Fibroblast of mammary gland (primary cell): Measurements from ENCODE around the gene NKIRAS1.

Source experiments
- DNase-seq: peaks from one replicate; pipeline ENCODE4 v3.0.0-alpha.2; 2010; ENCODE audit warnings: low read depth
- H3K4me3 ChIP-seq: 2 replicates; pipeline ENCODE4 v1.5.1; 2011; ENCODE audit warnings: low read depth, mild to moderate bottlenecking, low read length, moderate library complexity; ENCODE audit not compliant: control insufficient read depth
- TF ChIP-seq, protein P1 (sequence below): conservative IDR thresholded peaks from 2 replicates; pipeline ENCODE4 v1.5.1; 2011; ENCODE audit warnings: low read depth, low read length, inconsistent platforms; ENCODE audit not compliant: control insufficient read depth, insufficient read depth

Gene NKIRAS1

GRCh38 chr3:23916886-23917678 is at the start of gene NKIRAS1, which contains the start of gene RPL15:
Gene NKIRAS1 (minus strand): TSS chr3:23916990. CDS start chr3:23910904, 6,086 bp downstream.
Gene RPL15 (plus strand): TSS chr3:23917132. CDS start chr3:23917860, 728 bp downstream.
- TF ChIP-seq, protein P1, sequence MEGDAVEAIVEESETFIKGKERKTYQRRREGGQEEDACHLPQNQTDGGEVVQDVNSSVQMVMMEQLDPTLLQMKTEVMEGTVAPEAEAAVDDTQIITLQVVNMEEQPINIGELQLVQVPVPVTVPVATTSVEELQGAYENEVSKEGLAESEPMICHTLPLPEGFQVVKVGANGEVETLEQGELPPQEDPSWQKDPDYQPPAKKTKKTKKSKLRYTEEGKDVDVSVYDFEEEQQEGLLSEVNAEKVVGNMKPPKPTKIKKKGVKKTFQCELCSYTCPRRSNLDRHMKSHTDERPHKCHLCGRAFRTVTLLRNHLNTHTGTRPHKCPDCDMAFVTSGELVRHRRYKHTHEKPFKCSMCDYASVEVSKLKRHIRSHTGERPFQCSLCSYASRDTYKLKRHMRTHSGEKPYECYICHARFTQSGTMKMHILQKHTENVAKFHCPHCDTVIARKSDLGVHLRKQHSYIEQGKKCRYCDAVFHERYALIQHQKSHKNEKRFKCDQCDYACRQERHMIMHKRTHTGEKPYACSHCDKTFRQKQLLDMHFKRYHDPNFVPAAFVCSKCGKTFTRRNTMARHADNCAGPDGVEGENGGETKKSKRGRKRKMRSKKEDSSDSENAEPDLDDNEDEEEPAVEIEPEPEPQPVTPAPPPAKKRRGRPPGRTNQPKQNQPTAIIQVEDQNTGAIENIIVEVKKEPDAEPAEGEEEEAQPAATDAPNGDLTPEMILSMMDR: peak; percentile 19
- peak; percentile 96 for DNase-seq
- H3K4me3 ChIP-seq: peak within 1 kb of the TSS; percentile 83

DNA sequence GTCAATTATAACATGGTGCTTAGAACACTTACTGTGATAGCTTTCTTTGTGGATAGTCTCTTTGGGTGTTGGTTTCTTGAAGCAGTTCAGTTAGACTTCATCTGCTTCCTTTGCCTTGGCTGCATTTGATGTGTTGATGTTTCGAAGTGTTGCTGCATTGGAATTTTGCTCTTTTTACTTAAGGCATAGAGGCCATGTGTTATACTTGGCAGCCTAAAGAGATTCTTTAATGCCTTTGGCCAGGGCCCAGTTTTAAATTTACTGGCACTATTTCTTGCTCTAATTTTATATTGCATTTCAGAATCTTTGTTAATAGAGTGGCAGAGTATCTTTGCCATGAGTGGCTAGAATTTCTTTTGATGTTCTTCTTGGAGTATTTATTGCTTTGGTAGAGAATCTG is 49.5 kb upstream of the NKIRAS1 start:
- TF ChIP-seq, protein P1: no peak
- DNase-seq: peak; percentile 31

DNA sequence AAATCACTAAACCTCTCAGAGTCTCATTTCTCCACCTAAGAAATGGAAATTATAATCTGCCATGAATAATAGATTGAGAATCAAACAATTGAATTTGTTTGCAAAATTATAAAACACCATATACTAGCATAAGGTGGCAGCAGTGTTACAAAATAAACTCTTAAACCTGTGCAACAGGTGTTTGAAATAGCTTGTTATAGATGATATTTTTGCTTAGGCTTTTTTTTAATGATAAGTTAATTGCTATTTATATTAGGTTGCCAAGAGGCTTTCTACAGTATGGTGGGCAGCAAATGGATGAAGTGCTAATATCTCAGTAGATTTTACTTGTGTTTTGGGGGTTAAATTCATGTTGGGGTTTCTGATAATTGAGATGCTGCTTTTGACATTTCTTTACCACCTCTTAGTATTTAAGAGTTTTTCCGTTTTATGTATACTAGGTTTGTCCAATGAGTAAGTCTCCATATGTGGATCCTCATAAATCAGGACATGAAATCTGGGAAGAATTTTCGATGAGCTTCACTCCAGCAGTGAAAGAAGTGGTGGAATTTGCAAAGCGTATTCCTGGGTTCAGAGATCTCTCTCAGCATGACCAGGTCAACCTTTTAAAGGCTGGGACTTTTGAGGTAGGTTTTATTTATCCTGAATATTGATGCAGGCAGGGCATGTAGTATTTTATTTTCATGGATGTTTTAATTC is 47.9 kb upstream of the NKIRAS1 start:
- H3K4me3 ChIP-seq: no peak overlapping the region
- TF ChIP-seq, protein P1: no peak
- DNase-seq: peak; percentile 38

More for the DNA sequence above, 49.5 kb upstream of the NKIRAS1 start:
- H3K4me3 ChIP-seq: no peak overlapping the region

DNA sequence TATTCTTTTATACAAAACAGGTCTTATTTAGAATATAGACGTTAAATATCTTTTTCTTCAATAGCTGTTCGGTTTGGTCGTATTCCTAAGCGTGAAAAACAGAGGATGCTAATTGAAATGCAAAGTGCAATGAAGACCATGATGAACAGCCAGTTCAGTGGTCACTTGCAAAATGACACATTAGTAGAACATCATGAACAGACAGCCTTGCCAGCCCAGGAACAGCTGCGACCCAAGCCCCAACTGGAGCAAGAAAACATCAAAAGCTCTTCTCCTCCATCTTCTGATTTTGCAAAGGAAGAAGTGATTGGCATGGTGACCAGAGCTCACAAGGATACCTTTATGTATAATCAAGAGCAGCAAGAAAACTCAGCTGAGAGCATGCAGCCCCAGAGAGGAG is 45.1 kb upstream of the NKIRAS1 start:
- DNase-seq: no peak
- no peak overlapping the region for H3K4me3 ChIP-seq
- TF ChIP-seq, protein P1: no peak

GRCh38 chr3:23961066-23961465 is 44.3 kb upstream of the NKIRAS1 start:
- TF ChIP-seq, protein P1: no peak
- no peak for DNase-seq
- no peak overlapping the region for H3K4me3 ChIP-seq

DNA sequence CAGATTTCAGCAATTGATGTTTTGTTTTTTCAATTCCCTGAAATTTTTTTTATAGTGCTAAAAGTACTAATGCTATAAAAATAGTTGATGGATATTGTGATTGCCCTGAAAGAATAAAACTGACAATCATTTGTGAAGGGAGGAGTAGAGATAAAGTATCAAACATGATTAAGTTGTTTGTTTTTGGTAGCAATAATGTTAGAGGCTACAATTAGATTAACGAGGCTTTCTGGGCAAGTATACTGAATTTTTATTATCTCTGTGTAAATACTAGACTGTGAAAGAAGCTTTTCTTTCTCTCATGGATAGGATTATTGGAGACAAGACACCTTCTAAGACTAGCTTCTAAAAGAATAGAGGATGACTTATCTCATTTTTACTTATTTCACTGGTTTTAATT is 43.9 kb upstream of the NKIRAS1 start:
- TF ChIP-seq, protein P1: no peak
- DNase-seq: no peak
- H3K4me3 ChIP-seq: no peak overlapping the region
